NCI-H187 treated with DMSO at 0.1 percent for 48 hours (cell line): ENCODE measurements around the gene CTSF.
"Not testable (repeated sequence)": the region's sequence is repeated elsewhere in the genome, so short reads cannot be mapped to it uniquely, and the experiment has no call there.

Experiments used
- DNase-seq: peaks from one replicate; lab custom pipeline; 2025; lab: John Stamatoyannopoulos, UW

The CTSF gene

DNA sequence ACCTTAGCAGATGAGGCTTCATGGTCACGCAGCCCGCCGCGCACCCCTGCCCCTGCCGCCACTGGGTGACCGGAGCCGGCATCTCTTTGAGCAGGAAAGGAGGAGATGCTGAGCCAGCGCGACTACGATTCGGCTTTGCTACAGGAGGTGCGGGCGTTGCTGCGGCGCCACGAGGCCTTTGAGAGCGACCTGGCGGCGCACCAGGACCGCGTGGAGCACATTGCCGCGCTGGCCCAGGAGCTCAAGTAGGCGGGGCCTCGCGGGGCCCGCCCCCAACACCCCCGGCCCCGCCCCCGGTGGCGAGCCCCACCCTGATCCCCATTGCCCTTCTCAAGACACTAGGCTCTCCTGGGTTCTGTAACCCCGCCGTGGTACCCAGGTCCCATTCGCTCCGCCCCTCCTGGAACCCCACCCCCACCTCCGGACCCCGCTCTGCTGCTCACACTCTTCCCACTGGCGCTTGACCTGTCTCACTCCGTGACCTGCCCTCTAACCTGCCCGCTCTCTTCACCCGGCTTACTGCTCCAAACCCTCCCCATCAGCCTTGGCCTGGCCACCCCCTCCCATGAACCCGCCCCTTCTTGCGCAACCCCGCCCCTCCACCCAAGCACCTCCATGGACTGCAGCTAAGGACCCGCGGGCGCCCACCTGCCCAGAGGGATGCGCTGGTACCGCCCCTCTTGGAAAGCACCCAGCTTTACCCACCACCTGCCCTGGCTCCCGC is 9.1 kb downstream of the CTSF start:
- no peak for DNase-seq

DNA sequence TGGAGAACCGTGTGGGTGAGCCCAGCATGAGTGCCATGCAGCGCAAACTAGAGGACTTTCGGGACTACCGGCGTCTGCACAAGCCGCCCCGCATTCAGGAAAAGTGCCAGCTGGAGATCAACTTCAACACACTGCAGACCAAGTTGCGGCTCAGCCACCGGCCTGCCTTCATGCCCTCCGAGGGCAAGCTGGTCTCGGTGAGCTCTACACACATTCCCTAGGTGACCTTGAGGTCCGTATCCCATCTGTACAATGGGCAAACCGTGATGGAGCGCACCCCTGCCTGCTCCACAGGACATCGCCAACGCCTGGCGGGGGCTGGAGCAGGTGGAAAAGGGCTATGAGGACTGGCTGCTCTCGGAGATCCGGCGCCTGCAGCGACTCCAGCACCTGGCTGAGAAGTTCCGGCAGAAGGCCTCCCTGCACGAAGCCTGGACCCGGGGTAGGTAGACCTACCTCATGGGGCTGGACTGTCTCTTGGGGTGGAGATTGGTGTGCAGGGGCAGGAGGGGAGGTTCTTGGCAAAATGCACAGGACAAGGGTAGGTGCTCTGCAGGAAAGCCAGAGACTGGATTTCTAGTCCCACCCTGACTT is 10.6 kb downstream of the CTSF start:
- DNase-seq = no peak

DNA sequence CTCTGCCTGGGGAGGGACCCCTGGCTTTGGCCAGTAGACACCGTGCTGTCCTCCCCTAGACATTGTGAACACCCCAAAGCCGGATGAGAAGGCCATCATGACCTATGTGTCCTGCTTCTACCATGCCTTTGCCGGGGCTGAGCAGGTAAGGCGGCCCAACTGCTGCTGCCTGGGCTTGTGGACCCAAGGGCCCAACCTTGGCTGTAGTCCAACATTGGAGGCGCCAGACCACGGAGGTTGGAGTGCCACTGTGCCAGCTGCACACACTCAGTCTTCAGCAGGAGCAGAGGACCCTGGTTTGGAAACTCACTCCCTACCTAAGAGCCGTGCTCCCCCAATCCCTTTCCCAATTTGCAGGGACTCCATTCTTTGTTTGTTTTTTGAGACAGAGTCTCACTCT is 12.3 kb downstream of the CTSF start:
- no peak for DNase-seq

DNA sequence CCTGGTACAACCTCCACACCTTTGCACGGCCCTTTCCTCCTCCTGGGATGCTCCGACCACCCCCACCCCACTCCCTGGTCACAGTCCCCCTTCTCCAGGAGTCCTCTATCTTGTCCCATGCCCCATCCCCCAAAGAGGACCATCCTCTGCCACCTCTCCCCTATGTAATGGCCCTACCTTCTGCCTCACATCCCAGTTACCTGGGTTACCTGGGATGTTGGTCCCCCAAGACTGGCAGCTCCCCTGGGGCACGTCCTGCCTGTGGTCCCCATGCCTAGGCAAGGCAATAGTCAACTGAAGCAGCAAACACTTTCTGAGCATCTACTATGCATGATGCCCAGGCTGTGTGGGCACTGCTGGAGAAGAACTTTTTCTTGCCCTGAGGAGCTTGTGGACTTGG is 13.0 kb downstream of the CTSF start:
- DNase-seq = no peak

DNA sequence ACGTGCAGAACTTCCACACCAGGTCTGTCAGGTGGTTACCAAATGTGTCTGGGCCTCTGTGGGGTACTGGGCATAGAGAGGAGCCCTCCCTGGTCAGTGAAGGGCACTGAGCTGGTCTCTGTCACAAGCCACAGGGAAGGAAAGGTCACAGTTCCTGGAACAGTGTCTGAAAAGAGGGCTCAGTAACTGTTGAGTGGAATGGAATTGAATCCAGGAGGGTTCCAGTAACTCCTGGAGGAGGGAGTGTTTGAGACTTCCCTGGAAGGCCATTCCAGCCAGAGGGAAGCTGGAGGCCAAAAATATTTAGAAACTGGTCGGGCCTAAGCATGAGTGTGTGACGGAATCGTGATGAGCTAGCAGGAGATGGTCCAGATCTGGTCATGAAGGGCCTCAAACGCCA is 13.8 kb downstream of the CTSF start:
- no peak for DNase-seq

DNA sequence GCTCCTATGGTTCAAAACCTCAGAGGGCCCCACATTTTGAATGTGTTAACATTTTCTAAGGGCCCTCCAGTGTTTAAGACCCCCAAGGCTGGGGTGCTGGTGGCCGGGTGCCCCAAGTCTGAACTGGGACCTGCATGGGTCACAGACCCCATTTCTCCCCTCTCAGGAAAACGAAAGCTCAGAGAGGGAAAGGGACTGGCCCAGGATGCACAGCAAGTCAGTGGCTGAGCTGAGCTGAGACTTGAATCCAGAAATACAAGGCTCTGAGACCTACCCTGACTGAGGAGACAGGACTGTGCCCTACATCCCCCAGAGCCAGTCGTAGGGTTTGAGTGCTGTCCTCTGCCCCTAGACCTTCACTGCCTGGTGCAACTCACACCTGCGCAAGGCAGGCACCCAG is 17.5 kb downstream of the CTSF start:
- DNase-seq = no peak

DNA sequence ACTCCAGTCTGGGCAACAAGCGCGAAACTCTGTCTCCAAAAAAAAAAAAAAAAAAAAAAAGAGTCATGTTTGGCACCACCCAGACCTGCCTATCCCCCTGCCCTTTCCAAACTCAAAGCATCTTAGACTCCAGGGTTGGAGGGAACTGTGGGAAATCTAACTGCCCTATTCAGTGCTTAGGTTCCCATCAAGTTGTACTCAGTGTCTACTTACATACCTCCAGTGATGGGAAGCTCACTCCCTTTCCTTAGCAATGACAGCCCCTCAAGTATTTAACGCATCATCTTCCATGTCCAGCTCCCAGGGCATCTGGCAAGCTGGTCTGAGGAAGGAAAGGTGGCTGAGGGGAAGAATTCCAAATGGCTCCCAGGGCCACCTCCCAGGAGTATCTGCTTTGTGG is 18.7 kb downstream of the CTSF start:
- DNase-seq = no peak

DNA sequence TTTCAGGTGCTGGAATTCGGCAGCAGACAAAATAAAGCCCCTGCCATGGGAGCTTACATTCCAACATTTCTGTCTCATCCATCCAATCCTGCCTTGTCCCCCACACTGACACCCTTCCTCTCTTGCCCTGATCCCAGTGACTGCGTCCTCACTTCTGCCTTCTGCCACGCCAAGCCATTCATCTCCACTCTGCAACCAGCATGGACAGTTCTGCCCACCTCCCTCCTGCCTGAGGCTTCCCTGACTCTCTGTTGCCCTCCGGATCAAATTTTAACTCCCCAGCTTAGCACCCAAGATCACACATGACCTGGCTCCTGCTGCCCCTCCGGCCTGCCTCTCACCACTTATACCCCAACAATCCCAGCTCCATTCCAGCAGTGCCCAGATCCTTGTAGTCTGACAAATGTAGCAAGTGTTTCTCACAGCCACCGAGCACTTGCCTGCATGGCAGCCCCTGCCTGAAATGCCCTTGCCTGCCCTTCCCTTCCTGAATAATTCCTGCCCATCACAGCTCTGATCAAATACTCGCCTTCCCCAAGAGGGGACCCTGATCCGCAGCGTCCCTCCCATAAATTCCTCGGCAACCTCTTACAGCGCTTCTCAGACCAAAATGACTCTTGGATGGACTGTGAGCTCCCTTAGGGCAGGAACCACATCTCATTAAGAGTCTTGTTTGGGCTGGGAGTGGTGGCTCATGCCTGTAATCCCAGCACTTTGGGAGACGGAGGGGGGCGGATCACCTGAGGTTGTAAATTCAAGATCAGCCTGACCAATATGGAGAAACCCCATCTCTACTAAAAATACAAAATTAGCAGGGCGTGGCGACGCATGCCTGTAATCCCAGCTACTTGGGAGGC is 19.4 kb downstream of the CTSF start:
- DNase-seq = no peak

DNA sequence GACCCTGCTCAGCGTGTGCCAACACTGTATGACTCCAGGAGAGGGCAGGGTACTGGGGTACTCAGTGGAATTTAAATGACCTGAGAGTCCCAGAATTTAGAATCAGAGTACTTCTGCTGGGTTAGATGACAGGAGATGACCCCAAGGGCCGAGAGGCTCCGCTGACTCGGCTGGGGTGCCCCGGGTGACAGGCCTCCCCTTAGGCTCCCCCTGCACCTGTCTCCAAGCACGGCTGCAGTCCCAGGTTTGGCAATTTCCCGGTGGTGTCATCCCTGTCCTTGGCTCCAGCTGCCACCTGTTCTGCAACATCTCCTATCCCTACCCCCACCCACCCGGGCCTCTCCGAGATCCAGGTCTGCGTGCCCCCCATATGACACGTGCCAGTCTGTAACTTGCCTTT is 20.4 kb downstream of the CTSF start:
- DNase-seq = no peak

DNA sequence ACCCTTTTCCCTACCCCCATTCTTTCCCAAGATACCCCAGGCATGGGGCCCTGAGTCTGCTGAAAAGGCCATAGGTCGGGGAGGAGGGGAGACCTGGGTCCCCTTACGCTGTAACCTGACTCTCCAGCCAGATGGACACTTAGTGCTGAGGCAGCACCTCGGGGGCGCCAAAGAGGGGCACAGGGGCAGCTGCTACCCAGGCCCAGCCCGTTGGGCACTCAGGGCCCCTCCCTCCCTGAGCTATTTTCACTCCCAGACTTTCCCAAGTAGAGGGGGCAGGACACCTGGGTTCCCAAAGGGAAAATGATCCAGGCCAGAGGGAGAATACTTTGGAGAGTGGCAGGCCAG is 20.8 kb downstream of the CTSF start:
- DNase-seq = no peak

DNA sequence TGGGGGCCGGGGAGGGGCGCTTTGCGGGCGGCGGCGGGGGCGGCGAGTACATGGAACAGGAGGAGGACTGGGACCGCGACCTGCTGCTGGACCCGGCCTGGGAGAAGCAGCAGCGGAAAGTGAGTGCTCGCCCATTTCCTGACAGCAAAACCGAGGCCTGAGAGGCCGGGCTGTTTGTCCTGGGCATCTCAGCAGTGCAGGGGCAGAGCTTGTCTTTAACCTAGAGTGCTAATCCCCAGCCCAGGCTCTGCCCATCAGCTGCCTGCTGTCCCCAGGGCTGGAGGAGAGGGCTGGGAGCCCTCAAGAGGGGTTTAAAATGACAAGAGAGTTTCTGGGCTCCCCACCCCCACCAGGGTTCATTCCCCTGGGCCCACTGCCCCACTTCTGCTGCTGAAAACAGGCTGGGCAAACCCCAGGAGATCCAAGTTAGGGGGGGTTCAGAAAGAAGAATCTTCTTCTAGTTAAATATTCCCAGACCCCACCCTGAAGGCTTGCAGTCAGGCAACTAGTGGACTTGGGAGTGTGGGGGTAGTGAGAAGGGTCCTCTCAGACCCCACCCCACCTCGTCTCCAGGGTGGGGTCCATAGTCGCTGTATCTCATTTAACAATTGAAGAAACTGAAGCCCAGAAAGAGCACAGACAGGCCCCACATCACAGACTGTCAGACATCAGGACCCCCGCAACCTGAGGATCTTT is 21.3 kb downstream of the CTSF start:
- no peak for DNase-seq

DNA sequence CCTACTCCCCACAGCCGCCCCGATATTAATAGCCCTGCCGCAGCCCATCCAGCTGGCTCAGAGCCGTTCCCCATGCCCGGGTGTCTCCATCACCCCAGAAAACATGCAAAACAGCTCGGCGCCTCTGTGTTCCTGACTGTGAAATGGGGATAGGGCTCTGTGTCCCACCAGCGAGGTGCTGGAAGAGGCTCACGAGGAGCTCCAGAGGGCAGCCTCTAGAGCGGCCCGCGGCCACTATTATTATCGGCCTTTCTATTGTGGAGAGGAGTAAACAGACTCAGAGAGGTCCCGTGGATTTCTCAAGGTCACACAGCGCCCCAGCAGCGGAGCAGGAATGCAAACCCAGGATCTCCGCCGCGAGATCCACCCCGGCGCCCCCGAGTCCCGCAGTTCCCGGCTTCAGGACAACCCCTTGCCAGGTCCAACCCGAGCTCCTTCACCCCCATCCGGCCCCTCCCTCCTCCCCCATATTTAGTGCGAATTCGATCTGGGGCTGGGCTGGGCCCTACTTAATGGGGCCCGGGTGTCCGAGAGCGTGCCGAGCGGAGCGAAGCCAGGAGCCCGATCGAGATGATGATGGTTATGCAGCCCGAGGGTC is 21.9 kb downstream of the CTSF start, which contains the start of gene ACTN3:
Gene ACTN3, plus strand, starts transcription at position 536 of the 598 bp plus-strand sequence. Its CDS starts 35 bp downstream, at position 571.
- DNase-seq = no peak

DNA sequence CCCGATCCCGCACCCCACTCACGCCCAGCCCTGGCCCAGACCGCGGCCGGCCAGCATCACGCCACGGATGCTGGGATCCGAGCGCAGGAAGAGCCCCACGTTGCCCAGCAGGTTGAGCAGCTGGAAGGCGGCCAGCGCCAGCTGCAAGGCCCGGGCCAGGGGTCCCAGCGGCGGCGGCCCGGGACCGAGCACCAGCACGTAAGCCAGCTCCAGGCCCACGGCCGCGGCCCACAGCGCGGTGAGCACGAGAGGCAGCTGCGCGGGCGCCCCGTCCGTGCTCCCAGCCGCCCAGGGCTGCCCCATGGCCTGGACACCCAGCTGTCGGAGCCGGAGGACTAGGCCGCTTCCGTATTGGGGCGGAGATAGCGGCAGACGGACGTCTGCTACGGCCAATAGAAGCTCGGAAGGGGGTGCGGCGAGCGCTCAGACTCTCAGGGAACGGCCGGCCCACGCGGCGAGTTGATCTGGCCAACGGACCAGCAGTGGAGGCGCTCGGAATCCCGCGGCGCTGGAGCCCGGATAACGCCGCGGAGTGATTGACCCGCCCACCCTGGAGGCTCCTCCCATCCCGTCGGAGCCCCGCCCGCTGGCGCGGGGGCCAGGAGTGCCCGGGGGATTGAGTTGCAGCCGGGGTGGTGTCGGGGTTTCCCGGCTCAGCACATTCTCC is 22.6 kb downstream of the CTSF start, which contains the start of gene ZDHHC24:
Gene ZDHHC24, minus strand, starts transcription at position 348 of the 667 bp plus-strand sequence. Its CDS starts 45 bp downstream, at position 303.
- DNase-seq = peak; percentile 45

DNA sequence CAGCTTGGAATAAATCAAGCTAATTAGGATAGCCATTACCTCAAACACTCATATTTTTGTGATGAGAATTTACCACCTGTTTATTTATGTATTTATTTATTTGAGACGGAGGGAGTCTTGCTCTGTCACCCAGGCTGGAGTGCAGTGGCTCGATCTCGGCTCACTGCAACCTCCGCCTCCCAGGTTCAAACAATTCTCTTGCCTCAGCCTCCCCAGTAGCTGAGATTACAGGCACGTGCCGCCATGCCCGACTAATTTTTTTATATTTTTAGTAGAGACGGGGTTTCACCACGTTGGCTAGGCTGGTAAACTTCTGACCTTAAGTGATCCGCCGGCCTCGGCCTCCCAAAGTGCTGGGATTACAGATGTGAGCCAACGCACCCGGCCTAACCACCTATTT is 23.5 kb downstream of the CTSF start:
- DNase-seq = not testable (repeated sequence)

DNA sequence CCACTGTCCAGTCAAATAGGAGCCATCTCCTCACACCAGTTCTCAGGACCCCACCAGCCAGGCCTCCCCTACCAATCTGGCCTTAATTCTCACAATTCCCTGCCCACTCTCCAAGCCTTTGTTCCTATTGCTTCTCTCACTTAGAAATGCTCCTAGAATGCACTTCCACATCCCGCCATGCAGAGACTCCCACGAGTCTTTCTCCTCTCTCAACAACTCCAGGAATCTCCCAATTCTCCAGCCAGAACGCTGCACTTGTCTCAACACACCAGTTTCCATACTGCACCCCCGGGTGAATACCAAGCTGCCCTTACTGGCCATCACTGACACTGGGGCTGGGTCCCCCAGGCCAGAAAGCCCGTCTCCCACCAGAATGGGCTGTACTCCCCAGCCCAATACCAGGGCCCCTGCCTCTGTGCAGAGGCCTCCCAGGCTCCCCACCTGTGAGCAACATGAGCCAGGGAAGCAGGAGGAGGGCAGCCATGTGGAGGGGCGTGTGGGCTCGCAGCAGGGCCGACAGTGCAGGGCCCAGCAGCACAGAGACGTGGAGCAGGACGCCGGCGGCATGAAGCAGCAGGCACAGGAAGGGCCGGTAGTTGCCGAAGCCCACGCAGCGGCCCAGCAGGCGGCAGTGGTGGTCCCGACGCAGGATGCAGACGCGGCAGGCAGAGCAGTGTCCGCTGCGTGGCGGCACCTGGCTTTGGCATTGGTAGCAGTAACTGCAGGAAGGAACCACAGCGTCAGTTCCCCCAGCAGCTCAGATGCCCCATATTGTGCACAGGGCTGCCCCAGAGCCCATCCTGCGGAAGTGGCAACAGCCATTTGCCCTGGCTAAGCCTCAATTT is 24.9 kb downstream of the CTSF start:
- no peak for DNase-seq

DNA sequence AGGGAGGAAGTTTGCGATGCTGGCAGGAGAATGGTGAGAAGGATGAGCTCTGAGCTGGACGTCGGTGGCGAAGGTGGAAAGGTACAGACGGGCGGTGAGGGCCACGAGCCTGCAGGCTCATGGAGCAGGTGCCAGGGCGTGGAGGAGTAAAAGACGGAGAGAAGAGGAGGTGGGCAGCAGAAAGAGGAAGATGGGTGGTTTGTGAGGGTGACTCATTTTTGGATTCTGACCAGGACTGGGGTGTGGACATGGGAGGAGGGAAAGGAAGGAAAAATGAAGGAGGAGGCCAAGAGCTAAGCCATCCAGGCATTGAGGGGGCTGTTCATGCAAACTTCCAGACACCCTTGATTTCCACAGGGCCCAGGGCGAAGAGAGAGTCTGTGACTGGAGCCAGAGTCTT is 26.0 kb downstream of the CTSF start:
- DNase-seq = no peak

DNA sequence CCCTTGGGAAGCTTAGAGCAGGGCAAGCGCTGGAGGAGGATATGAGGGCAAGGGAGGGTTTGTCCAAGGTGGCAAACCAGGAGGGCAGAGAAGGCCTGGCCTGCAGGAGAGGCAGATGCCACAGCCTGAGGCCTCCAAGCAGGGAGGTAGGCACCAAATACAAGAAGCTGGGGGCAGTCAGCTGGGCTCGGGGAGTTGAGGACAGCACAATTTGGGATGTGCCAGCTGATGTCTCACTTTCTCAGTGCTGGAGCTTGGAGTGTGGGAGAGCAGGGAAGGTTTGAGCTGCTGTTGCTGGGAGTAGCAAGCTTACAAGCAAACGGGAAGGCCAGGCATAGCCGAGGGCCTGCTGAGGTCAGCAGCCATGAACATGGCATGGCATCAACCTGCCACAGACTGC is 26.5 kb downstream of the CTSF start:
- DNase-seq = no peak

DNA sequence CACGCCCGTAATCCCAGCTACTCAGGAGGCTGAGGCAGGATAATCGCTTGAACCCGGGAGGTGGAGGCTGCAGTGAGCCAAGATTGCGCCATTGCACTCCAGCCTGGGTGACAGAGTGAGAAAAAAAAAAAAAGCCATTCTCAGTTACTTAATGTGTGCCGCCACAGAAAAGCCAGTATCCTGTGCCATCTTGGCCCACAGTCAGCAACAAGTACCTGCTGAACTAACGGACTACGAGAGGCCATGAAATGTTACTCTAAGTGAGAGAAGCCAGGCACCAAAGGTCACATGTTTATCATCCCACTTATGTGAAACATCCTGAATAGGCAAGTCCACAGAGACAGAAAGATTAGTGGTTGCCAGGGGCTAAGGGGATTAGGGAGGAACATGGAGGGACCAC is 27.8 kb downstream of the CTSF start:
- DNase-seq = not testable (repeated sequence)

DNA sequence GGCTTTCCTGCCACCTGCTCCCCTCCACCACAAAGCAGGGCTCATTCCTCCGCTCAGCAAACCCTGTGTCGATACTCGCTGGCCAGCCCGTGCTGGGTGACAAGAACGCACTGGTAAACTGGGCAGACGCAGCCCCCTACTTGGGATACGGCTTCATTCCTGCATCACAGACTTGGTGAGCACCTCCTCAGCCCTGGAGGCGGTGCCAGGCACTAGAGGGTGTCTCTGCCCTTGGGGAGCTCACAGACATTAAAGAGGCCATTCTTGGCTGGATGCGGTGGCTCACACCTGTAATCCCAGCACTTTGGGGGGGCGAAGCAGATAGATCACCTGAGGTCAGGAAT is 28.6 kb downstream of the CTSF start:
- no peak for DNase-seq

DNA sequence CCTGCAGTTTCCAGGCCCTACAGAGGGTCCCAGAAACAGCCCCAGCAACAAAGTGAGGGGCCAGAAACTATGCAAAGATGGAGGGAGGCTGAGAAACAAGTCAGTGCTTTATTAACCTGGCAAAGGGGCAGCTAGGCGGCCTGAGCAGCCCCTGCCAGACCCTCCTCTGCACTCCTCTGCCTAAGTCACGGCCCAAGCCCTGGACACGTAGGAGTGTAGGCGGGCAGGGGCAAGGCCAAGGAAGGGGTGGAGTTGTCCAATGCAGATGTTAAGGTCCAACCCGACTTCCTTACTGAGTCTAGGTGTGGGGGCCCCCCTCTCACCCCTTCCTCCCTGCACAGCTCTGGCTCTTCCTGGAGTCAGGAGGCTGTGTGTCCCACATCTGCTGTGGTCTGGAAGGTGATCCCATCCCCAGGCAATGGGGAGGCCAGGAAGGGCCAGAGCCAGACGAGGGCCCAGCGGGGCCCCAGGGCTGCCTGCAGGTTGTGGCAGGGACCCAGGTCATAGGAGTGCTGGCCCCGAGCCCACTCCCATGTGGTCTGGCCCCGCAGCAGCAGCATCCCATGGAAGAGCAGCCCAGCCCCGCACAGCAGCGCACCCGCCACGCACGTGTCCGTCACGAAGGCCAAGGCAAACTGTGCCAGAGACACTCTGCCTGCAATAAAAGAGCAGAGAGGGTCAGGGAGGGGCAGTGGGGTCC is 29.1 kb downstream of the CTSF start:
- no peak for DNase-seq
